ENCODE data around the gene MTX3. TPM values are rescaled to one million over a fixed set of nuclear protein-coding genes. Genes with fewer than 3 reads are reported as not detected.

MTX3 gene
- total RNA-seq, 1 experiment from 2014 or later = 34.9 TPM

- Histone ChIP-seq H3K36me3 (ENCODE audit: control insufficient read depth in 1 of 2, insufficient read depth in 2 of 2, low read length in 2 of 2) (no peaks in the 10 kb centered on the region), H3K27ac (ENCODE audit: low read depth, low read length) (no peak overlapping the region), H3K9me2 (ENCODE audit: insufficient read depth) (no peaks in the 10 kb centered on the region), H3K9ac (ENCODE audit: low read length) (no peak overlapping the region), H3K4me2 (ENCODE audit: low read length) (no peak overlapping the region), H3K4me1 (ENCODE audit: control insufficient read depth in 1 of 2, insufficient read depth in 2 of 2, low read length in 2 of 2) (peaks cover 9 to 10% of the 10 kb centered on the region in 2 experiments), H2AFZ (ENCODE audit: low read depth, low read length, poor library complexity, severe bottlenecking) (no peak overlapping the region), H3K9me3 (ENCODE audit: control insufficient read depth in 1 of 2, insufficient read depth in 1 of 2, low read depth in 1 of 2, low read length in 2 of 2) (no peaks in the 10 kb centered on the region), H3K79me2 (ENCODE audit: insufficient read depth, low read length) (no peaks in the 10 kb centered on the region), H3K27me3 (ENCODE audit: insufficient read depth, low read length) (no peaks in the 10 kb centered on the region), H3K4me3 (replicated peaks in 1 of 2; ENCODE audit: low read depth in 1 of 2, low read length in 2 of 2) (no peak overlapping the region), H4K20me1 (ENCODE audit: insufficient read depth) (no peaks in the 10 kb centered on the region)
- intact Hi-C loops (cut with micrococcal nuclease) = no loop called here
- DNase-seq (ENCODE audit: low read depth, low spot score) = no peak
- ATAC-seq = no peak
- POLR2A ChIA-PET = no interaction called here
- CTCF ChIA-PET = no interaction called here
- TF ChIP-seq ELF1 (IDR thresholded peaks at IDR 0.05; ENCODE audit: borderline replicate concordance, low read depth) (no peak), EGR1 (IDR thresholded peaks at IDR 0.05; ENCODE audit: low read depth) (no peak), SRF (IDR thresholded peaks at IDR 0.05; ENCODE audit: low read depth) (no peak), ATF3 (IDR thresholded peaks at IDR 0.05) (no peak), JUND (IDR thresholded peaks at IDR 0.05) (no peak), POLR2AphosphoS5 (IDR thresholded peaks at IDR 0.05; ENCODE audit: low read depth, low read length) (no peak), CEBPB (IDR thresholded peaks at IDR 0.05; ENCODE audit: low read depth) (no peak), RAD21 (IDR thresholded peaks at IDR 0.05; ENCODE audit: low read depth) (no peak), ZNF274 (IDR thresholded peaks at IDR 0.05; ENCODE audit: low read depth, low read length) (no peak), ZFX (IDR thresholded peaks at IDR 0.05) (no peak), ZBTB33 (IDR thresholded peaks at IDR 0.05; ENCODE audit: extremely low read depth, insufficient replicate concordance, low read length) (no peak), FOSL1 (IDR thresholded peaks at IDR 0.05; ENCODE audit: low read depth) (no peak), YY1 (IDR thresholded peaks at IDR 0.05; ENCODE audit: extremely low read depth, insufficient replicate concordance, low read depth, low read length) (no peak), EZH2phosphoT487 (IDR thresholded peaks at IDR 0.05; ENCODE audit: borderline replicate concordance) (no peak), EZH2 (IDR thresholded peaks at IDR 0.05) (no peak), MAX (IDR thresholded peaks at IDR 0.05) (no peak), CTCF (IDR thresholded peaks at IDR 0.05 in 2 of 3, conservative IDR thresholded peaks at IDR 0.05 in 1 of 3; ENCODE audit: borderline replicate concordance in 1 of 3, insufficient read depth in 1 of 3, low read depth in 2 of 3, low read length in 2 of 3) (no peak), SIN3A (IDR thresholded peaks at IDR 0.05; ENCODE audit: low read depth) (no peak), CBX3 (IDR thresholded peaks at IDR 0.05; ENCODE audit: low read depth) (no peak)
- RAD21 ChIA-PET (ENCODE audit: low non-redundant PET in 1 of 2, low total read pairs in 2 of 2, uncharacterized antibody in 2 of 2, unreplicated experiment in 2 of 2) = no interaction called here
- no TSS peak for BruUV-seq (replicated peaks)
Measured at GRCh38 chr5:79954620-79955019, 36.4 kb downstream of the MTX3 start.

Measured in HCT116 (cell line).